ENCODE results near the gene RAB40AL. TPM values are rescaled to one million over a fixed set of nuclear protein-coding genes. Genes with fewer than 3 reads are reported as not detected.

Gene RAB40AL
- total and polyA plus RNA-seq, 7 donors, result 0.19 to 3.6 (median 2.0) TPM; not detected in 2

- H3K27me3 ChIP-seq, result no peaks in the 10 kb centered on the region
- DNase-seq, result no peak
- no peaks in the 10 kb centered on the region for H3K4me1 ChIP-seq
- H3K27ac ChIP-seq, result no peak overlapping the region
- no peaks in the 10 kb centered on the region for H3K36me3 ChIP-seq
- intact Hi-C loops (cut with DNase I), result no loop called here
- 88 to 92% methylated on average over 2 of the region's 2 CpGs for WGBS, 2 donors
- TF ChIP-seq EP300 (IDR thresholded peaks at IDR 0.05), result no peak
- TF ChIP-seq POLR2A (IDR thresholded peaks at IDR 0.05), result no peak
- TF ChIP-seq POLR2AphosphoS5 (IDR thresholded peaks at IDR 0.05), result no peak
- TF ChIP-seq CTCF (IDR thresholded peaks at IDR 0.05), result no peak
- H3K4me3 ChIP-seq, result no peak overlapping the region
- H3K9me3 ChIP-seq, result no peaks in the 10 kb centered on the region
Measured at GRCh38 chrX:102979536-102979935, 42.5 kb downstream of the RAB40AL start.

GRCh38 chrX:102983205-102983604 lies 46.1 kb downstream of the RAB40AL start:
- DNase-seq, result no peak
- intact Hi-C loops (cut with DNase I), result no loop called here
- no peaks in the 10 kb centered on the region for H3K36me3 ChIP-seq

GRCh38 chrX:102985192-102985591 lies 48.1 kb downstream of the RAB40AL start:
- Histone ChIP-seq H3K4me3 (no peak overlapping the region), H3K27me3 (no peaks in the 10 kb centered on the region), H3K27ac (no peak overlapping the region), H3K4me1 (no peaks in the 10 kb centered on the region), H3K9me3 (no peaks in the 10 kb centered on the region), H3K36me3 (no peaks in the 10 kb centered on the region)
- TF ChIP-seq POLR2A (IDR thresholded peaks at IDR 0.05) (no peak), EP300 (IDR thresholded peaks at IDR 0.05) (no peak), CTCF (IDR thresholded peaks at IDR 0.05) (no peak), POLR2AphosphoS5 (IDR thresholded peaks at IDR 0.05) (no peak)
- 51 to 65% methylated on average over 3 of the region's 3 CpGs for WGBS, 2 donors
- intact Hi-C loops (cut with DNase I), result no loop called here
- no peak for DNase-seq

More at GRCh38 chrX:102983205-102983604, 46.1 kb downstream of the RAB40AL start:
- no peak overlapping the region for H3K27ac ChIP-seq
- no peaks in the 10 kb centered on the region for H3K27me3 ChIP-seq
- no peak overlapping the region for H3K4me3 ChIP-seq
- 78 to 83% methylated on average over 2 of the region's 2 CpGs for WGBS, 2 donors
- no peaks in the 10 kb centered on the region for H3K9me3 ChIP-seq
- no peak for TF ChIP-seq CTCF (IDR thresholded peaks at IDR 0.05)
- TF ChIP-seq POLR2A (IDR thresholded peaks at IDR 0.05), result no peak
- TF ChIP-seq POLR2AphosphoS5 (IDR thresholded peaks at IDR 0.05), result no peak
- no peak for TF ChIP-seq EP300 (IDR thresholded peaks at IDR 0.05)
- no peaks in the 10 kb centered on the region for H3K4me1 ChIP-seq

Other genes starting within 250 kb of the RAB40AL start
- gene GPRASP2, start 224.8 kb upstream of the RAB40AL start, total RNA-seq, result 10 to 100 TPM in 3 of 4 donors, 1 to 10 TPM in 1; 8.0 to 19.5 (median 16.5) TPM
- gene GPRASP2, start 224.8 kb upstream of the RAB40AL start, polyA plus RNA-seq, result 1 to 10 TPM; 1.2 to 4.3 (median 1.6) TPM
- 1 to 10 TPM; 4.5 to 8.6 (median 7.2) TPM for gene GPRASP3, start 216.5 kb upstream of the RAB40AL start, total RNA-seq
- 1 to 10 TPM in 2 of 3 donors, under 1 TPM in 1; 0.60 to 1.4 (median 1.2) TPM for gene GPRASP3, start 216.5 kb upstream of the RAB40AL start, polyA plus RNA-seq
- 10 to 100 TPM in 1 of 4 donors, 1 to 10 TPM in 3; 6.9 to 13.9 (median 9.1) TPM for gene BEX1, start 126.9 kb downstream of the RAB40AL start, total RNA-seq
- gene BEX1, start 126.9 kb downstream of the RAB40AL start, polyA plus RNA-seq, result 1 to 10 TPM in 2 of 3 donors, not detected in 1; 3.6 to 6.9 TPM
- 1 to 10 TPM in 1 of 4 donors, under 1 TPM in 1, not detected in 2; 0.36 to 1.2 TPM for gene NXF3, start 155.9 kb downstream of the RAB40AL start, total RNA-seq
- under 1 TPM in 1 of 3 donors, not detected in 2; 0.15 TPM for gene NXF3, start 155.9 kb downstream of the RAB40AL start, polyA plus RNA-seq

Measured in sigmoid colon (tissue), 7 donors.